GM19238 (cell line): Measurements from ENCODE around the gene HSPA6.
"Not testable (repeated sequence)": the region's sequence is repeated elsewhere in the genome, so short reads cannot be mapped to it uniquely, and the experiment has no call there.

ENCODE experiments used
- DNase-seq: peaks from one replicate; pipeline ENCODE4 v3.0.0; 2011; ENCODE audit warnings: low spot score; ENCODE audit not compliant: insufficient read length

The HSPA6 gene

DNA sequence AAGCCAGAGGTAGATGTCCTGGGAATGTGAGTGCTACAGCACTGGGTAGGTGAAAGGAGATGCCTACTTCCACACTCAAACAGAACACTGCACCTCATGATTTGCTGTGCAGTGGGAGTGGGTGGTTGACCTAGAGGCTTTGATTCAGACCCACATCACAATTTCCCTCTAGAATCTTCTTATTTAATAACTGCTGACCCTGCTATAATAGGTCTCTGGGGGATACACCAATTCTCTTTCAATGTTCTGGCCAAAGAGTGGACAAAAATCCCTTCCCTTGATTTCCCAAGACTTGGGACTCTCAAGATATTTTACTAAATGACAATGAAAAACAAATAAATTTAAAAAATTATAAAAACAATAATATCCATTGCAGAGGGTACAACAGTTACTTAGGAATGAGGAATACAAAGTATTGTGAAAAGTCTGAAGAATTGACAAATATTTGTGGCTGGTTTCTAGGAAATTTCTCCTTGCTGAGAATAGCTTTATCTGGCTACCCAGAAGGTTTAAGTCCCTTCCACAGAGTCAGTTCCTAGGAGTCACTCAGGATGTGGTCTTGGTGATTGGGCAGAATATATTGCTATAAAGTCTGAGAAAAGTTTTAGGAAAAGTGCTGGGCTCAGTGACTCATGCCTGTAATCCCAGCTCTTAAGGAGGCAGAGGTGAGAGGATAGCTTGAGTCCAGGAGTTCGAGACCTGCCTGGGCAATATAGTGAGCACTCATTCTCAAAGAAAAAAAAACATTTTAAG is 21.5 kb upstream of the HSPA6 start:
- DNase-seq = no peak

DNA sequence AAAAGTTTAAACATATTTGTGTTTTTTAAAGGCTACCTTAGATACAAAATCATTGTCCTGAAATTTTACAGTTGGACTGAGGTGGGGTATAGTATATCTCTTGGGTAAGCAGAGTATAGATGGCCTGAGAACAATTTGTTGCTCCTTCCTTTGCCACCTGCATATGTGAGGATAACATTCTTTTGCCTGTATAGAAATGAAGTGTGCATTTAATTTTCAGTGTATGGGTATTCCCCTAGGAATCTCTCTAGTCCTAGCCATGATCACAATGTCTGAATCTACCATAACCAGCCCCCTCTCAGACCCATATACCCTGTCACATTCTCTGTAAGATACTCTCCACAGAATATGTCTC is 21.0 kb upstream of the HSPA6 start:
- no peak for DNase-seq

DNA sequence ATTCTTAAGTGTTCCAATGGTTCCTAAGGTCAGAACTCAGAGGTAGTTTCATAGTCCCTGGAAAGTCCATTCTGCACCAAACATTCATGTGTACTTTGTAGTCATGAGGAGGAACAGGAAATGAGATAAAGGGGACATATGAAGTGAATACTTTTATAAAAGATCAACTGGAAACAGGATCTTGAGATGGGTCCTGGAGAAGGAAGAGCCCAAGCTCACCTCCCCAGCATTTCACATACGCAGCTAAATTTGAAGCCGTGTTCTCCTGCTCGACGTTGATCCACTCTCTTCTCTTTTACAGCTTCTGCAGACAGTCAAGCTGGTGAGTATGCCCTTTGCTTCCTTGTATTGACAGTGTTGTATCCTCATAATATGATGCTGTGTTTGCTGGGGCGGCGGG is 18.7 kb upstream of the HSPA6 start:
- no peak for DNase-seq

DNA sequence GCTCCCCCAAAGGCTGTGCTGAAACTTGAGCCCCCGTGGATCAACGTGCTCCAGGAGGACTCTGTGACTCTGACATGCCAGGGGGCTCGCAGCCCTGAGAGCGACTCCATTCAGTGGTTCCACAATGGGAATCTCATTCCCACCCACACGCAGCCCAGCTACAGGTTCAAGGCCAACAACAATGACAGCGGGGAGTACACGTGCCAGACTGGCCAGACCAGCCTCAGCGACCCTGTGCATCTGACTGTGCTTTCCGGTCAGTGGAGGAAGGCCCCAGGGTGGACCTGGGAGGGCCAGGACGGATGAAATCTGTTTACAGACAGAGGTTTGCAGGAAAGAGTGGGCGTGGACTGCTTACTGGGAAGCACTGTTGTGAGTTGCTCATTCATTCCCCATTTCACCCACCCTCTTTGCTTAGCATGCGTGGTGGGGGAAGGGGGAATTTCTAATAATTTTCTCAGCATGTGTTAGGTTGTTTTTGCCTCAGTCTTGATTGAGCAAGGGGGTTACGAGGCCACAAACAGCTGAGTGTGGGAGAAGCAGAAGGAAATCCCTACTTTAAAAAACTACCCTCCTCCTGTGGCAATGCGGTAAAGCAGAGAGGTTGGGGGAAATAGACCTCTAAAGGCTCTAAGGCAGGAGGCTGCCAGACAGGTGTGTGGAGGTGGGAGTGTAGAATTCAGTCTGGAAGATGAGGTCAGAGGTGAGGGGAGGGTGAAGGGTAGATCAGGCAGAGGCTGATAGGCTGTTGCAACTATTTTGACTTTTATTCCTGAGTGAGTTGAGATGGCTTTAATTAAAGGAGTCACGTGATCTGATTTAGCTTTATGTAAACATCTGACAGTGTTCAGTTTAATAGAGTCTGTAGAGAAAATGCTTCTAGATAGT is 17.8 kb upstream of the HSPA6 start:
- DNase-seq = no peak

DNA sequence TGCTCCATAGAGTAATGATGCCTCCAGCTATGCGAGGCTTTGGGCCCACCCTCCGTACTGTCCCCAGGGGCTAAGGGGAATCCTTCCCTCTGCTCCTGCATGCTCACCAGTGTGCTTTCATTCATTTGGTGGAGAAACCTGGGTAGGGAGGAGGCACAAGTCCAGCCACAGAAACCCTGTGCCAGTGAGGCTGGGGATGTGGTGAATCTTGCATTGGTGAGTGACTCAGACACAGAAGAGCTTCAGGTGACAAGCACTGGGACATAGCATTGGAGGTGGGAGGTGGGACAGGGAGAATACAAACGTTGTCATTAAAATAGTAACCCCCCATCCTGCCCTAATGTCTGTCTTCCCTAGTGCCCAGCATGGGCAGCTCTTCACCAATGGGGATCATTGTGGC is 13.9 kb upstream of the HSPA6 start:
- no peak for DNase-seq

DNA sequence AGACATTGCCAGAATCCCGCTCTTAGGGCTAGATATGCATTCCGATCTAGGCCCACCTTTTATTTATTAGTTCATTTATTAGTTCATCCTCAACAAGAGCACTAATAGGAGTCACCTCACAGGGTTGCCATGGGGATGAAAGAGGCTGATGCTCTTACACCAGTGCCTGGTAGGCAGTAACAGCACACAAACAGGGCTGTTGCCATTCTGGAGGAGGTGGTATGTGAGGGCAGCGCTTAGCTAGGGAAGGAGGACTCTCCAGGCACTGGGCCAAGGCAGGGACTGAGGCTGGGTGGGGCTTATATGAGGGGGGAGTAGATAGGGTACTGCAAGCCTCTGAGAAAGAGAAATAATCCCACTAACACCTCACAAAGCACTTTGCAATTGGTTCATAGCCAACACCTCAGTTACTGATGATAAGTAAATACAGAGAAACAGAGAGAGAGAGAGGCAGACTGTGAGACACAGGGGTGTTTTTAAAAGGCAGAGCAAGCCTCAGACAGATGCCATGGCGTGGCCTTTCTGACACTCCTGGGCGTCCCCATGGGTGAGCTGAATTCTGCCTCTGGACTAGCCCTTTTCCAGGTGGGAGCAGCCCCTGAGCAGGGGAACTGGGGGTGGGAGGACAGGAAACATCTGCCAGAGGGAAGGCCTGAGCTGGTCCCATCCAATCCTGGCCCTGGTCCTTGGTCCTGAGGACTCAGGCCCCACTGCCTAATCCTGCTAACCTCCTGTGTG is 13.2 kb upstream of the HSPA6 start:
- DNase-seq = no peak

DNA sequence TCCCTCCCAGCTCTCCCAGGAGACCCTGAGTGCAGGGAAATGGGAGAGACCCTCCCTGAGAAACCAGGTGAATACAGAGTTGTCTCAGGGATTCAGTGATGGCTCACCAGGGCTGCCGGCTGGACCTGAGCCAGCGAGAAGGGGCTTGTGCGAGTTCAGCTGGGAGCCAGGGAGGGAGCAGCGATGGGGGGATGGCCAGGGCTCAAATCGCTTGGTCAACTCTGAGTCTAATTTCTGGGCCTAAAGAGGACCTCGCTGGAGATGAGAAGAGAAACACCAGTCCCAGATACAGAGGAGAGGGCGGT is 12.6 kb upstream of the HSPA6 start:
- no peak for DNase-seq

DNA sequence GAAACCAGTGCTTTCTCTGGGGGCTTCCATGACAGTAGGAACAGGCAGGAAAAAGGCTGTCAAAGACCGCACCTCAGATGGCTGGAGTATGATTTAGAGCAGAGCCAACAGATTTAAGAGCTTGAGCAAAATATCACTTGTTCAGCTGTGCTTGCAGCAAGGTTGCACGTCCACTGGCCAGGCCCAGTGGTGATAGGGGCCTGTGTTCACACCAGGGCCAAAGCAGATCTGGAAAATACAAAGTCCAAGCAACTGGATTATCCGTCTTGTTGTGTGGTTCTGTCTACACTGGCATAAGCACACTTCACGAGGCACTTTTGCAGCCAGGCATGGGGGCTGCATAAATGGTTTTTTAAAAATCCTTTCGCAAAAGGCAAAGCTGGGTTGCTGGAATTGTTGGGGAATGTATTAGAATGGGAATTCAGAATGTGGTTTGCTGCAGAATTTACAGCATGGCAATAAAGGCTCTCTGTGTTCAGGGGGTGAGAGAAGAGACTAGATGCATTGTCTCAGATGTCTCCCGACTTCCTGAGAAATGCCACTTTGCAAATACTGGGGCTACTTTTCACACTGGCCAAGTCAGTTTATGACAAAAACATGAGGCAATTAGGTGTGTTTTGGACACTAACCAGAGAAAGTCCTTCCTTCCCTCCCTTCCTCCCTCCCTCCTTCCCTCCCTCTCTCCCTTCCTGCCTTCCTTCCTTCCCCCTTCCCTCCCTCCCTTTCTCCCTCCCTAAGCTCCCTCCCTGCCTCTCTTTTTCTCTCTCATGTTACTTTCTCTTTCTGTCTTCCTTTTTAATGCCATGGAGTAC is 11.5 kb upstream of the HSPA6 start:
- DNase-seq = not testable (repeated sequence)

DNA sequence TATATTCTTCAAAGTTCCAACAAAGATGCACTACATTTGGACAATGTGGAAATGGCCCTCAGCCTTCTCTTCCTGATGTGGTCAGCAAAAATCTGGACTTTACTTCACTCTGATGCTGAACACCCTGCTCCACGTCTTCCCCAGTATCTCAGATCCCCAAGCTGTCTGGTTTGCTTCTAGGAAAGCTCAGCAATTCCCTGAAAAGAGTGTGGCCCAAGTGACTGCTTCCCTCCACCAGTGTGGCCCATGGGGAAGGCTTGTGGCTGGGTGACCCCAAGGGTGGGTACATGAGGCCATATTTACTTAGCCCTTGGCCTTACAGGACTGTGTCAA is 10.9 kb upstream of the HSPA6 start:
- DNase-seq = not testable (repeated sequence)

DNA sequence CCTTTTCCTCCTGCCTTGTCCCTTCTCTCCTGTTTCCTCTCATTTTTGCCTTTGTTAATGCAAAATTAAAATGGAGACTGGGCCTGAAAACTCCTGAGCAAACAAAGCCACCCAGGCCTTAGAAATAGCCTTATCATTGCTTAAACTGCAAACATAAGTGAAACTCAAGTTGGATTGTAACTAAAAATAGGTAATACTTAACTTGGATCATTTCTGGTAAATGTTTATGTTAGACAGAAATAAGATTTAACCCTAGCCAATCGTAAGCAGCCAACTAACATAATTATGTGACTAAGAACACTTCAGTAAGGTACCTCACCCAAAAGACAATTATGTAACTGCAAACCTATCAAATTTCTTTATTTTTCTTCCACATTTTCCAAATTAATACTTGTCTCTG is 10.4 kb upstream of the HSPA6 start:
- DNase-seq = not testable (repeated sequence)

DNA sequence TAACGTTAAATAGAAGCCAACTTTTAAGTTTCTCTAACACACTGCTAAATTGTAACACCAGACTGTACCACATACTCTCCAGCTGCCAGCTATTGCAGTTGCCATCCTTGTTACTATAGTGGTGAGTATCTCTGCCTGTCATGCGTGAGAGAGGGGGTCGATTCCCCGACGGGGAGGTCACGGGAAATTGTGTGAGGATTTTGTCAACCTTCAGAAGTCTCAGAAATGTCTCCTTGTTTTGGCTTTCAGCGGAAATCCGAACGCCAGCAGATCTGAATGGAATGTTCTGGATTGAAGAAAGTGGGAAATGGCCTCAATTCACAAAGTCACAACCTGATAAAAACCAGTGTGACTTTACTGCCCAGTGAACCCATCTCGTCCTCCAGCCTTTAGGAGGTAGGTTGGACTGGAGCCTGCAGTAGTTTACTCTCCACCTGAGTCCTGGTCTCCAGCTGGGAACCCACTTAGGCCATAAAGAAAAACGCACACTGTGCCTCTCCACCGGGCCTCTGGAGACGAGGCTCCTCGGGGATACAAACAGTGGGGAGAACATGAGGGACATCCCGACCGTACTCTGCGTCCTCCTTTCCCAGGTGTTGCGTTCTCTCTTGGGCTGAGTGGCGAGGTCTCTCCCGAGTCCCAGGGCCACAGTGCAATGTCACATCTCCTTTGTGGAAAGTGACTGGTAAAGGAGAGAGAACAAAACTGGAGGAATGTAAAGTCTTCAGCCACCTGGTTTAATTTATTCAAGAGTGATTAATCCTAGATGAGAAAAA is 1.1 kb upstream of the HSPA6 start:
- DNase-seq = not testable (repeated sequence)

DNA sequence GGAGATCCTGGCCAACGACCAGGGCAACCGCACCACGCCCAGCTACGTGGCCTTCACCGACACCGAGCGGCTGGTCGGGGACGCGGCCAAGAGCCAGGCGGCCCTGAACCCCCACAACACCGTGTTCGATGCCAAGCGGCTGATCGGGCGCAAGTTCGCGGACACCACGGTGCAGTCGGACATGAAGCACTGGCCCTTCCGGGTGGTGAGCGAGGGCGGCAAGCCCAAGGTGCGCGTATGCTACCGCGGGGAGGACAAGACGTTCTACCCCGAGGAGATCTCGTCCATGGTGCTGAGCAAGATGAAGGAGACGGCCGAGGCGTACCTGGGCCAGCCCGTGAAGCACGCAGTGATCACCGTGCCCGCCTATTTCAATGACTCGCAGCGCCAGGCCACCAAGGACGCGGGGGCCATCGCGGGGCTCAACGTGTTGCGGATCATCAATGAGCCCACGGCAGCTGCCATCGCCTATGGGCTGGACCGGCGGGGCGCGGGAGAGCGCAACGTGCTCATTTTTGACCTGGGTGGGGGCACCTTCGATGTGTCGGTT is 477 bp downstream of the HSPA6 start:
- not testable (repeated sequence) for DNase-seq

DNA sequence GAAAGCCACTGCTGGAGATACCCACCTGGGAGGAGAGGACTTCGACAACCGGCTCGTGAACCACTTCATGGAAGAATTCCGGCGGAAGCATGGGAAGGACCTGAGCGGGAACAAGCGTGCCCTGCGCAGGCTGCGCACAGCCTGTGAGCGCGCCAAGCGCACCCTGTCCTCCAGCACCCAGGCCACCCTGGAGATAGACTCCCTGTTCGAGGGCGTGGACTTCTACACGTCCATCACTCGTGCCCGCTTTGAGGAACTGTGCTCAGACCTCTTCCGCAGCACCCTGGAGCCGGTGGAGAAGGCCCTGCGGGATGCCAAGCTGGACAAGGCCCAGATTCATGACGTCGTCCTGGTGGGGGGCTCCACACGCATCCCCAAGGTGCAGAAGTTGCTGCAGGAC is 981 bp downstream of the HSPA6 start:
- DNase-seq = not testable (repeated sequence)

DNA sequence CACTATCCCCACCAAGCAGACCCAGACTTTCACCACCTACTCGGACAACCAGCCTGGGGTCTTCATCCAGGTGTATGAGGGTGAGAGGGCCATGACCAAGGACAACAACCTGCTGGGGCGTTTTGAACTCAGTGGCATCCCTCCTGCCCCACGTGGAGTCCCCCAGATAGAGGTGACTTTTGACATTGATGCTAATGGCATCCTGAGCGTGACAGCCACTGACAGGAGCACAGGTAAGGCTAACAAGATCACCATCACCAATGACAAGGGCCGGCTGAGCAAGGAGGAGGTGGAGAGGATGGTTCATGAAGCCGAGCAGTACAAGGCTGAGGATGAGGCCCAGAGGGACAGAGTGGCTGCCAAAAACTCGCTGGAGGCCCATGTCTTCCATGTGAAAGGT is 1.6 kb downstream of the HSPA6 start:
- DNase-seq = not testable (repeated sequence)

DNA sequence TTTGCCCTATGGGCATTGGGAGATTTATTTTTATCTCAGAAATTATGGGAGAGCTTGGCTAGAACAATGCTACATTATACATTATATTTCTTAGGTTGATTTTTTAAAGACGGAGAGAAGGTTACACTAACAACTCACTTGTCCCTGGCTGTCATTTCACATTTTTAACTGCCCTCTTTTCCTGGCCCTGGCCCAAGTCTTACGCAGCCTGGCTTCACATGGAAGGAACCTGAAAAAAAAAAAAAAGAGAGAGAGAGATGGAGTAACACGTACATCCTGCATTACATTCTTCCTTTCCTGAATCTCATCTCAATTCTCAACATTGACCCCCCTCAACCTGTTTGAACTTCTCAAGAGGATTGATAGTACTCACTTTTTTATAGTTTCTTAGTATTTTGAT is 4.2 kb downstream of the HSPA6 start:
- not testable (repeated sequence) for DNase-seq

DNA sequence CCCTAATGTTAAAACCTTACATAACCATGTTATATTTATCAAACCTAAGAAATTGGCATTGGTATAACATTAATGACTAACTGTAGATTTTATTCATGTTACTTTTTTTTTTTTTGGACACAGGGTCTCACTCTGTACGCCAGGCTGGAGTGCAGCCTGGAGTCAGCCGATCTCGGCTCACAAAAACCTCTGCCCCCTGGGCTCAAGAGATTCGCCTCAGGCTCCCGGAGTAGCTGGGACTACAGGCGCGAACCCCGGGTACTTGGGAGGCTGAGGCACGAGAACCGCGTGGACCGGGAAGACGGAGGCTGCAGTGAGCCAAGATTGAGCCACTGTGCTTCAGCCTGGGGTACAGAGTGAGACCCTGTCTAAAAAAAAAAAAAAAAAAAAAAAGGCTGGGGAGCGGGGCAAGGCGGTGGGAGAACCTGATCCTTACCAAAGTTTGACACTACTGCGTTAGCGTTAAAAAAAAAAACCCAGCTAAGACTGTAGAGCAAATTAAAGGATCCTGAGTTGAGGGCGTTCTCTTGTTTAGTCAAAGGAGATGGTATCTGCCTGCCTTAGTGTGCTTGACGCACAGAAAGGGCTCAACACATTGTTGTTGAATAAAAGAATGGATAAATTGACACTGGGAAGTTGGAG is 5.2 kb downstream of the HSPA6 start:
- DNase-seq = not testable (repeated sequence)

DNA sequence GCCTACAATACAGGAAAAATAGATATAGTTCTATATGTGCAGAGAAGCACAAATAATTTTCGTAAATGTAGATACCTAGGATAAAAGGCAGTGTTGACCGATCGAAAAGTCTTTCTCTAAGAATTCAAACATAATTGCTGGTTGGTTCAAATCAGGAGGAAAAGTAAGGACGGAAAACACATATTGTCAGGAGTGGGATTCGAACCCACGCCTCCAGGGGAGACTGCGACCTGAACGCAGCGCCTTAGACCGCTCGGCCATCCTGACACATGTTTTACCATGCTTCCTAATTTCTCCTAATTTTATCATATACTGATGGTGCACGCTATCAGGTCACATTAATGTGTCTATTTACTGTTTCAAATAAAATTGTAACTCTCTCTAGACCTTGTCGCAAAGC is 5.8 kb downstream of the HSPA6 start:
- not testable (repeated sequence) for DNase-seq

DNA sequence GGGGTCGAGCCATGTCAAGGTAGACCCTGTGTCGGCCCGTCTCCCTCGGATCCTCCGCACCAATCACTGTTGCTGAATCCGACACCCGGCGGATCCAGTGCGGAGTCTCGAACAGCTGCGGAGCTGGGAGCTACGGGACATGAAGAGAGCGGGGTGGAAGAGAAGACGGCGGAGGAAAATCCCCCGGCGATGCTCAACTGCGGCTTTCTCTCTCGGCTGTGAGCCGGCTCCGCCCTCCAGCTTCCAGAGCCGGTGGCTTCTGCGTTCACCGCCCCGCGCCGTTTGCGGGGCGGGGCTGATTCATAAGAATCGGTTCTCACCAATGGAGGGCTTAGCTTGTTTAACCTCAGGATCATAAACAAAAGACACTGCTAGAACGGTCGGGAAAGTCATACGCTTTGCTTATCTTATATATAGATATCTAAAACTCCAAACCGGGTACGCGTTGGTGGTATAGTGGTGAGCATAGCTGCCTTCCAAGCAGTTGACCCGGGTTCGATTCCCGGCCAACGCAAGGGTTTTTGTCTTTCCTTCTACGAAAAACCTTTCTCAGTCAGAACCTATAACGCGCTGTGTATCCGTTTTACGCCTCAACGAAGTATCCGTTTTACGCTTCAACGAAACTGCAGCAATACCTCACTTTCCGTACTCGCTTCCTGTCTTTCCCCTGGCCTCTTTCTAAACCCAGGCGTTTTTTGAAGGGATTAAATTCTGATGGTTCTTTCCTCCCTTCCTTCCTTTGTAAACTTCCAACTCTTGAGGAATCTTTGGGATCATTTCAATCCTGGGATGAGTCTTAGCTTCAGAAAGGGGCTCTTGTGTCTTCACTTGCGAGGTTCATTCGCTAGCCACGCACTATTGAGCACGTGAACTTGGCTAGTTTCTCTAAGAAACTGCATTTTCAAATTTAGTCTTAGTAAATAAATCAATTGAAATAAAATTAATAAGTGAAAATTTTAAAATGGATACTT is 6.6 kb downstream of the HSPA6 start:
- DNase-seq = not testable (repeated sequence)
